Hepatocyte (in vitro differentiated cells): ENCODE results near the gene C4orf50. TPM values are rescaled to one million over a fixed set of nuclear protein-coding genes. Genes with fewer than 3 reads are reported as not detected.

ENCODE experiments used
- DNase-seq: peaks from one replicate; pipeline ENCODE4 v3.0.0-alpha.2; 2016; ENCODE audit warnings: low spot score
- H2AFZ ChIP-seq: fragments of 200-600 bp; sonication (generic); 2 replicates; pipeline ENCODE4 v1.6.0; 2016; ENCODE audit warnings: antibody characterized with exemption, mild to moderate bottlenecking
- H3K27ac ChIP-seq: fragments of 200-600 bp; sonication (generic); 2 replicates; pipeline ENCODE4 v1.5.1; 2016; ENCODE audit warnings: mild to moderate bottlenecking
- H3K27me3 ChIP-seq: fragments of 200-600 bp; sonication (generic); 2 replicates; pipeline ENCODE4 v1.6.1; 2016
- H3K36me3 ChIP-seq: fragments of 200-600 bp; sonication (generic); replicated peaks from 2 replicates; pipeline ENCODE4 v1.5.1; 2016; ENCODE audit warnings: low read depth; ENCODE audit not compliant: insufficient read depth
- H3K4me1 ChIP-seq: fragments of 200-600 bp; sonication (generic); 2 replicates; pipeline ENCODE4 v1.5.1; 2016; ENCODE audit warnings: mild to moderate bottlenecking, moderate library complexity; ENCODE audit not compliant: insufficient read depth
- H3K4me2 ChIP-seq: fragments of 200-600 bp; sonication (generic); 2 replicates; pipeline ENCODE4 v1.6.0; 2016
- H3K4me3 ChIP-seq: fragments of 200-600 bp; sonication (generic); 2 replicates; pipeline ENCODE4 v1.5.1; 2016; ENCODE audit warnings: mild to moderate bottlenecking
- H3K79me2 ChIP-seq: fragments of 200-600 bp; sonication (generic); 2 replicates; pipeline ENCODE4 v1.6.0; 2017; ENCODE audit warnings: mild to moderate bottlenecking
- H3K9me2 ChIP-seq: fragments of 200-600 bp; sonication (generic); replicated peaks from 2 replicates; pipeline ENCODE4 v1.6.0; 2017; ENCODE audit warnings: mild to moderate bottlenecking; ENCODE audit not compliant: insufficient read depth
- H3K9me3 ChIP-seq: fragments of 200-600 bp; sonication (generic); 2 replicates; pipeline ENCODE4 v1.5.1; 2016; ENCODE audit warnings: low read depth, mild to moderate bottlenecking
- H4K20me1 ChIP-seq: fragments of 200-600 bp; sonication (generic); 2 replicates; pipeline ENCODE4 v1.6.0; 2016; ENCODE audit warnings: mild to moderate bottlenecking; ENCODE audit not compliant: insufficient read depth, poor library complexity, severe bottlenecking
- EZH2 ChIP-seq: fragments of 200-600 bp; sonication (generic); IDR thresholded peaks from 2 replicates; pipeline ENCODE4 v1.6.1; 2016; ENCODE audit warnings: antibody characterized with exemption, mild to moderate bottlenecking, borderline replicate concordance
- EZH2phosphoT487 ChIP-seq: fragments of 200-600 bp; sonication (generic); IDR thresholded peaks from one replicate; pipeline ENCODE4 v1.6.1; 2018; ENCODE audit warnings: antibody characterized with exemption, mild to moderate bottlenecking, low read depth, moderate library complexity; ENCODE audit not compliant: unreplicated experiment, severe bottlenecking
- WGBS: methylation state at CpG from one replicate; pipeline ENCODE4 v1.1.6; 2016; ENCODE audit warnings: low lambda C conversion rate; ENCODE audit errors: missing lambda C conversion rate; 5-methylcytosine and 5-hydroxymethylcytosine counted together
- microRNA counts: library from miRNA; unstranded; fragments of <30 nt; microRNA quantifications from one replicate; lab custom pipeline; 2017
- microRNA-seq: library from miRNA; unstranded; fragments of <30 nt; microRNA quantifications from one replicate; pipeline ENCODE4, GENCODE V29; 2017
- polyA plus RNA-seq: library from polyadenylated mRNA; unstranded; fragments of >200 nt; fragmentation: Nextera tagmentation; extraction: Ambion mirVana; gene quantifications from 2 replicates; pipeline ENCODE4 v1.2.1, GENCODE V29; 2016
- small RNA-seq: library from RNA; depleted of rRNA; stranded (forward); fragments of <200 nt; gene quantifications from one replicate; pipeline ENCODE3, GENCODE V24; 2014
- total RNA-seq: library from RNA; depleted of rRNA; stranded (reverse); fragments of >200 nt; gene quantifications from 2 replicates; pipeline ENCODE4 v1.2.3, GENCODE V29; 2014
- TF ChIP-seq, protein P1 (sequence below): fragments of 200-600 bp; sonication (generic); IDR thresholded peaks from 2 replicates; pipeline ENCODE4 v1.5.1; 2016; ENCODE audit warnings: antibody characterized with exemption, mild to moderate bottlenecking; ENCODE audit not compliant: poor library complexity

C4orf50 gene
- total and polyA plus RNA-seq, 2 experiments from 2014 or later = not detected

- Histone ChIP-seq H3K4me3 (no peak overlapping the region), H3K27me3 (no peaks in the 10 kb centered on the region), H3K9me3 (no peaks in the 10 kb centered on the region), H3K27ac (no peak overlapping the region), H3K79me2 (no peaks in the 10 kb centered on the region), H2AFZ (no peak overlapping the region), H3K36me3 (no peaks in the 10 kb centered on the region), H4K20me1 (no peaks in the 10 kb centered on the region), H3K9me2 (no peaks in the 10 kb centered on the region), H3K4me1 (no peaks in the 10 kb centered on the region), H3K4me2 (no peak overlapping the region)
- TF ChIP-seq EZH2phosphoT487 (no peak), EZH2 (no peak)
- TF ChIP-seq, protein P1, sequence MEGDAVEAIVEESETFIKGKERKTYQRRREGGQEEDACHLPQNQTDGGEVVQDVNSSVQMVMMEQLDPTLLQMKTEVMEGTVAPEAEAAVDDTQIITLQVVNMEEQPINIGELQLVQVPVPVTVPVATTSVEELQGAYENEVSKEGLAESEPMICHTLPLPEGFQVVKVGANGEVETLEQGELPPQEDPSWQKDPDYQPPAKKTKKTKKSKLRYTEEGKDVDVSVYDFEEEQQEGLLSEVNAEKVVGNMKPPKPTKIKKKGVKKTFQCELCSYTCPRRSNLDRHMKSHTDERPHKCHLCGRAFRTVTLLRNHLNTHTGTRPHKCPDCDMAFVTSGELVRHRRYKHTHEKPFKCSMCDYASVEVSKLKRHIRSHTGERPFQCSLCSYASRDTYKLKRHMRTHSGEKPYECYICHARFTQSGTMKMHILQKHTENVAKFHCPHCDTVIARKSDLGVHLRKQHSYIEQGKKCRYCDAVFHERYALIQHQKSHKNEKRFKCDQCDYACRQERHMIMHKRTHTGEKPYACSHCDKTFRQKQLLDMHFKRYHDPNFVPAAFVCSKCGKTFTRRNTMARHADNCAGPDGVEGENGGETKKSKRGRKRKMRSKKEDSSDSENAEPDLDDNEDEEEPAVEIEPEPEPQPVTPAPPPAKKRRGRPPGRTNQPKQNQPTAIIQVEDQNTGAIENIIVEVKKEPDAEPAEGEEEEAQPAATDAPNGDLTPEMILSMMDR = no peak
- no peak for DNase-seq
- 79% methylated on average over 3 of the region's 3 CpGs for WGBS
Measured at GRCh38 chr4:5854929-5855328, 163.3 kb downstream of the C4orf50 start.

DNA sequence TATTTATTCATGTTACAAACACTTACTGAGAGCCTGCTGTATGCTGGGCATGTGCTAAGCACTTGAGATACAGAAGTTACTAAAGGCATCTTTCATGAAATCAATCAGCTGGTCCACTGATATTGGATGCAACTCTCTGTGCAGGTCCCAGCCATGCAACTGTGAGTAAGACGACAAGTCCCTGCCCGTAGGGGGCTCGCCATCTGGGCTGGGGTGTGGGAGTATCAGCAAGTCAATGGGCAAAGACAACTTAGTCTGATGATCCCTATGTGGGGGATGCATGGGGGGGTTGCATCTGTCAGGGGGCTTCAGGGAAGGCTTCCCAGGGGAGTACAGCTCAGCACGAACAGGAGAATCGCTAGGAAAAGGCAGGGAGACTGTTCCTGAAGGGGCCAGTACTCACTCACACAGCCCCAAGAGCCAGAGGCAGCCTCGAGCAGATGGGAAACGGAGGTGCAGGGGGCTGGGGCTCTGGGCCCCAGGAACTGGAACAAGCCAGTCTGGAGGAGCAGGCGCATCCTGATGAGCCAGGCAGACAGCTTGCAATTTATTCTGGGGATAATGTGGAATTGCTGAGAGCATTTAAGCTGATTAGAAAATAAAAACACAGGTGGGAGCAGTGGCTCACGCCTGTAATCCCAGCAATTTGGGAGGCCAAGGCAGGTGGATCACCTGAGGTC lies 165.6 kb downstream of the C4orf50 start:
- H4K20me1 ChIP-seq = no peaks in the 10 kb centered on the region
- no peak overlapping the region for H2AFZ ChIP-seq
- no peaks in the 10 kb centered on the region for H3K9me3 ChIP-seq
- 88% methylated on average over 9 of the region's 9 CpGs for WGBS
- H3K27me3 ChIP-seq = no peaks in the 10 kb centered on the region
- no peak for TF ChIP-seq EZH2
- TF ChIP-seq, protein P1 = no peak
- TF ChIP-seq EZH2phosphoT487 = no peak
- no peaks in the 10 kb centered on the region for H3K4me1 ChIP-seq
- no peak for DNase-seq
- H3K79me2 ChIP-seq = no peaks in the 10 kb centered on the region
- no peaks in the 10 kb centered on the region for H3K9me2 ChIP-seq
- H3K36me3 ChIP-seq = no peaks in the 10 kb centered on the region
- H3K27ac ChIP-seq = no peak overlapping the region
- no peak overlapping the region for H3K4me3 ChIP-seq
- no peak overlapping the region for H3K4me2 ChIP-seq

GRCh38 chr4:5851637-5852301 lies 166.5 kb downstream of the C4orf50 start:
- WGBS = 82% methylated on average over 4 of the region's 4 CpGs
- no peaks in the 10 kb centered on the region for H3K9me3 ChIP-seq
- H3K36me3 ChIP-seq = no peaks in the 10 kb centered on the region
- no peaks in the 10 kb centered on the region for H3K4me1 ChIP-seq
- H3K27ac ChIP-seq = no peak overlapping the region
- H3K4me2 ChIP-seq = no peak overlapping the region
- no peaks in the 10 kb centered on the region for H3K9me2 ChIP-seq
- DNase-seq = no peak
- TF ChIP-seq EZH2phosphoT487 (no peak), EZH2 (no peak)
- TF ChIP-seq, protein P1 = no peak
- H4K20me1 ChIP-seq = no peaks in the 10 kb centered on the region
- H3K79me2 ChIP-seq = no peaks in the 10 kb centered on the region
- H2AFZ ChIP-seq = no peak overlapping the region
- H3K27me3 ChIP-seq = no peaks in the 10 kb centered on the region
- H3K4me3 ChIP-seq = no peak overlapping the region

MicroRNAs encoded within 50 kb of the gene (microRNA counts, 767-probe panel; counts per million panel counts)
- microRNA hsa-miR-378d (lab: Ali Mortazavi, UCI) = not detected

Small RNAs within 50 kb of the gene (microRNA-seq; reads per million reads assigned to microRNA genes)
- gene MIR378D1 = not detected

Small RNAs within 50 kb of the gene (small RNA-seq; reads per million reads assigned to genes)
- not detected for gene MIR378D1

Other genes with a start within 250 kb of the C4orf50 start
- gene CRMP1, start 125.3 kb downstream of the C4orf50 start, total RNA-seq = 11.6 and 12.9 TPM in 2 replicates
- 12.5 TPM in 2 replicates for gene CRMP1, start 125.3 kb downstream of the C4orf50 start, polyA plus RNA-seq
- gene JAKMIP1, start 182.1 kb upstream of the C4orf50 start, total RNA-seq = not detected in 2 replicates
- gene JAKMIP1, start 182.1 kb upstream of the C4orf50 start, polyA plus RNA-seq = 0.06 TPM in 1 of 2 replicates, not detected in the other